Fibroblast of lung (primary cell): ENCODE data around the gene EPHB4.

Source experiments
- EZH2 ChIP-seq: IDR thresholded peaks from 2 replicates; pipeline ENCODE4 v1.5.1; 2012; ENCODE audit warnings: low read length, control low read depth, mild to moderate bottlenecking; ENCODE audit errors: missing control alignments
- TF ChIP-seq, protein P1 (sequence below), 2 donors: IDR thresholded peaks in 1 of 2; conservative IDR thresholded peaks in 1 of 2; 1 replicate in 1 of 2; 2 replicates in 1 of 2; pipeline ENCODE4 v1.5.1; 2011 to 2012; ENCODE audit warnings: low read length in 2 of 2, control low read depth in 1 of 2, inconsistent platforms in 1 of 2, low read depth in 1 of 2, mild to moderate bottlenecking in 1 of 2

DNA sequence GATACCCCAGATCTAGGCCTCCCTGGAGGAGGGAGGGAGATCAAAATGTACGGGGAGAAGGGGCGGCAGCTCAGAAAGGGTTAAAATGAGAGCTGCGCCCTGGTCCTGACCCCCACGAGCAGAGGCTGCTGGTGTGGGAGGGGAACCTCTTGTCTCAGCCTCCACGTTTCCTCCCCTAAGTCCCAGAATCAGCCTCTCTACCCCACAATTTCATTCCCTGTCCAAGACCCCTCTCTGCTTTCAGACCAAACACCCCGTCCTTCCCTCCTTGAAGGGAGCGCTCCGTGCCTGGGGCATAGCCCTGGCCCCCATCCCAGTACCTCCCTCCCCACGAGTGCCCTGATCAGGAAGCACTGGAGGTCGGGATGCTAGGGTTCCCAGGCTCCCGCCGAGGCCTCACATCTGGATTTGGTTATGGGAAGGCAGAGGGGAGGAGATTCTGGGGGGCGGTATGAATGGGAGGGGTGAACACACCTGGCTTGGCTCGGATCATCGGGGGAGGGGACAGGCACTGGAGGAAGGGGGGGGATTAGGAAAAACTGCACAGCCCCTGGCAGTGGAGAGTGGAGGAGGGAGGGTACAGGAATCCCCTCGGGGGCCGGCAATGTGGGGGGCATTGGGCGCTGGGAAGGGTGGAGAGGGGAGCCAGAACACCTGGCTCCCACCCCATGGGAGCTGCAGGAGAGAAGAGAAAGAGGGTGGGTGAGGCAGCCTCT lies 2.7 kb downstream of the EPHB4 start:
- TF ChIP-seq EZH2, result no peak
- TF ChIP-seq, protein P1, sequence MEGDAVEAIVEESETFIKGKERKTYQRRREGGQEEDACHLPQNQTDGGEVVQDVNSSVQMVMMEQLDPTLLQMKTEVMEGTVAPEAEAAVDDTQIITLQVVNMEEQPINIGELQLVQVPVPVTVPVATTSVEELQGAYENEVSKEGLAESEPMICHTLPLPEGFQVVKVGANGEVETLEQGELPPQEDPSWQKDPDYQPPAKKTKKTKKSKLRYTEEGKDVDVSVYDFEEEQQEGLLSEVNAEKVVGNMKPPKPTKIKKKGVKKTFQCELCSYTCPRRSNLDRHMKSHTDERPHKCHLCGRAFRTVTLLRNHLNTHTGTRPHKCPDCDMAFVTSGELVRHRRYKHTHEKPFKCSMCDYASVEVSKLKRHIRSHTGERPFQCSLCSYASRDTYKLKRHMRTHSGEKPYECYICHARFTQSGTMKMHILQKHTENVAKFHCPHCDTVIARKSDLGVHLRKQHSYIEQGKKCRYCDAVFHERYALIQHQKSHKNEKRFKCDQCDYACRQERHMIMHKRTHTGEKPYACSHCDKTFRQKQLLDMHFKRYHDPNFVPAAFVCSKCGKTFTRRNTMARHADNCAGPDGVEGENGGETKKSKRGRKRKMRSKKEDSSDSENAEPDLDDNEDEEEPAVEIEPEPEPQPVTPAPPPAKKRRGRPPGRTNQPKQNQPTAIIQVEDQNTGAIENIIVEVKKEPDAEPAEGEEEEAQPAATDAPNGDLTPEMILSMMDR (conservative IDR thresholded peaks at IDR 0.05 in 1 of 2, IDR thresholded peaks at IDR 0.05 in 1 of 2; ENCODE audit: low read depth in 1 of 2, low read length in 2 of 2), result no peak
